Measurements from ENCODE around the gene SNTB2.

GRCh38 chr16:69307856-69308255 is 120.9 kb downstream of the SNTB2 start:
- TF ChIP-seq CTCF (conservative IDR thresholded peaks at IDR 0.05) = no peak
- TF ChIP-seq EZH2 (IDR thresholded peaks at IDR 0.05; ENCODE audit: low read depth) = no peak

Measured in PC-9 (cell line).